A549 treated with DMSO at 1 μM for 4 hours (cell line): ENCODE results near the gene FAM216A. TPM values are rescaled to one million over a fixed set of nuclear protein-coding genes. Genes with fewer than 3 reads are reported as not detected.

Experiments
- total RNA-seq: library from RNA; stranded (reverse); fragments of 200-300 nt; extraction: Qiagen RNA extraction; gene quantifications from 5 replicates; pipeline ENCODE4 v1.2.3, GENCODE V29; 2022; ENCODE audit warnings: low read depth

Gene FAM216A, protein sequence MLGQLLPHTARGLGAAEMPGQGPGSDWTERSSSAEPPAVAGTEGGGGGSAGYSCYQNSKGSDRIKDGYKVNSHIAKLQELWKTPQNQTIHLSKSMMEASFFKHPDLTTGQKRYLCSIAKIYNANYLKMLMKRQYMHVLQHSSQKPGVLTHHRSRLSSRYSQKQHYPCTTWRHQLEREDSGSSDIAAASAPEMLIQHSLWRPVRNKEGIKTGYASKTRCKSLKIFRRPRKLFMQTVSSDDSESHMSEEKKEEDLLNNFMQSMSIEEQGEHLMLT
- 16.4 to 23.2 TPM (median 20.8 TPM) in 5 replicates for total RNA-seq

DNA sequence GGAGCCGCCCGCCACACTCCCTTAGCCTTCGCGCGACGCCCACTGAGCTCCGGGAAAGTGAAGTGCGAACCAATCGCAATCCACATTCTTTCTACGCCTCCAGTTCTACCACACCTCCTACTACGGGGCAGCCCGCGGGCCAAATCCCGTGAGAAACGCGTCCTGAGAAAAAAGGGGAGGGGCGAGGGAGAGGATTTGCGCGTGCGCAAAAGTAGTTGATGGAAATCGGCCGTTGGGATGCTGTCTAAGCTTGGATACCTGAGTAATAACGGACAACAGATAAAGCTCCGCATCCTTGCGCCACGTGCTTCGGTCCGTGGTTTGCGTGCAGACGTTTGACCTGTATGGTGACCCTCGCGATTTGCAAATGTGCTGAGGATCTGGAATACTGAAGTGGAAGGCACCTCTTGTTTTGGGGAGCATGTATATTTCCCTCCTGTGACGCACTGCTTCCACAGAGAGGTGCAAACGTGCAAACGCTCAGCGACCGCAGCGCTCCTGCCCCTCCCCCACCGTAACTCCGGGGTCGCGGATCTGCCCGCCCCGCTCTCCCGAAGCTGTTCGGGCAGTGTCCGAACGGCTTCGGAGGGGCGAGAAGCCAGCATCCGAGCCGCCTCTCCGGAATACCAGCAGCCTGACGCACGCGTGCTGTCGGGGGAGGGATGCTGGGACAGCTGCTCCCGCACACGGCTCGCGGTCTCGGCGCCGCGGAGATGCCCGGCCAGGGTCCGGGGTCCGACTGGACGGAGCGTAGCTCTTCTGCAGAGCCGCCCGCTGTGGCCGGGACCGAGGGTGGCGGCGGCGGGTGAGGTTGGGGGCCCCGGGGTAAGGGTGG lies at the start of gene FAM216A, which contains the start of gene GPN3:
TSS of gene FAM216A (plus strand) at position 632 of the 835 bp plus-strand sequence. CDS start at position 663, 31 bp downstream.
TSS of gene GPN3 (minus strand) at position 44 of the 835 bp plus-strand sequence. CDS start 54 bp downstream, outside the sequence.

DNA sequence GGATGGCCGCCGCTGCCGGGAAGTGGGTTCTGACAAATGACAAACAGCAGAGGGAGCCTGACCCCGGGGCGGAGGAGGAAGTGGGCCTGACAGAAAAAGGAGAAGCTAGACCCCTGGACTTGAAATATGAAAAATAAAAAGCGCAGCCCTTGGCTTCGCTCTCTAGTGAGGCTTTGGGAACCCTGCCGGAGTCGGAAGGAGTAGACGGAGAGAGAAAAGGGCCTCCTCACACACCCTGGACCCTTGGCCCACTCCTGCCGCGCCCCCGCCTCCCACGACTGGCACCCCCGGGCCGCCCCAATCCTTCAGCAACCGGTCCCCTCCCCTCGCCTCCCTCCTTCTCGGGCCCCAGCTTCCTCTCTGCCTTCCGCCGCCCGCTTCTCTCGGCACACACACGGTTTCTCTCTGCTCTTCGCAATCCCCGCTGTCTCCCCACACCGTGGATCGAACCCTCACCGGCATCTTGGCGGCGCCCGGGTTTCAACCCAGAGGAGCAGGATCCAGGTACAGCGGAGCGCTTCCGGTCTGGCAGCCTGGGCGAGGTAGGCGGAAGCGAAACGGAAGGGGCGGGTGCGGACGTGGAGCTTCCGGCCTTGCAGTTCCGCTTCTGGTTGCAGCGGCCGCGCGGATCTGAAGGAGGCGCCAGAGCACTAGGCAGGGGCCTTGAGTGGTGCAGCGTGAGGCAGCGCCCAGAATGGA lies 18.7 kb upstream of the FAM216A start, which contains the start of gene ARPC3:
TSS of gene ARPC3 (minus strand) at position 539 of the 699 bp plus-strand sequence. CDS start at position 462, 77 bp downstream.

DNA sequence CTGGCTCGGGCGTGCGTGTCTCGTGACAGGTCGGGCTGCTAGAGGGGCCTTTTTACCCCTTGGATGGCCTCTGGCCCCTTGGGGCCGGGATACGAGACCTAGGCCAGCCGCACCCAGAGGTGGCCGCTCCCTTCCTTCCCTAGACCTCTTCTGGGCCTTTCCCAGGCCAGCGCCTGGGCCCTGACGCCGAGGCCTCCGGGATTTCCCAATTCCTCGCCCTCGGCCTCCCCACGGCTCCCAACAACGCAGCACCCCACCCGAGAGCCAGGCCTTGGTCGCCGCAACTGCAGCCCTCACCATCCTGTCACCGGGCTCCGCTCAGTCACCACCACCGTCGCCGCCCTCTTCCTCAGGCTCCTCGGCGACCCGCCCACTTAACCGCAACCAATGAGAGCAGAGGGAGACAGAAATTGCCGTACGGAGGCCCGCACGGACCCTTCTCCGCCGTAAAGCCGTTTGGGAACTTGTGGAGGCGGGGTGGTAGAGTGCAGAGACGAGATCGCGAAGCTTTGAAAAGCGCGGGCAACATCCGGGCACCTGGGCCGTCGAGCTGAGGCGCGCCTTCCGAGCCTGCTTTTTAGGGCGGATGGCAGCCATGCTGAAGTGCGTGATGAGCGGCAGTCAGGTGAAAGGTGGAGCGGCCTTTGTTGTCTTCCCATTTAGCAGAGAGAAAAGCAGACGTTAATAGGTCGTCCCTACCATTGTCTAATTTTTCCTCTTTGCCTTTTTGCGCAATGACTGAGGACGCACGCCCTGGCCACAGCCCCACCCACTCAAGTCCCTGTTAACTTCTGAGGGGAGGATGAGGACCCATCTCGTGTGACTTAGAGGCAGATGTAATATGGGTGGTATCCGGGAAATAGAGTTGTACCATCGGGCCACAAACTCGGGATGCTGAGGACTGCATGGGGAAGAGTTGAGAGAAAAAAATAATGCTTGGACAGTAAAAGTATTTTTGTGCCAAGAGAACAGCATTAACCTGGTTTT lies 33.4 kb downstream of the FAM216A start, which contains the start of the genes RAD9B and VPS29:
TSS of gene RAD9B (plus strand) at position 580 of the 987 bp plus-strand sequence. CDS start at position 587, 7 bp downstream.
TSS of gene VPS29 (minus strand) at position 360 of the 987 bp plus-strand sequence. CDS start at position 300, 60 bp downstream.

Other genes with a start within 250 kb of the FAM216A start
- 298 to 377 TPM (median 359 TPM) in 5 replicates for gene ATP2A2, start 187.6 kb upstream of the FAM216A start, total RNA-seq
- gene ANAPC7, start 65.1 kb upstream of the FAM216A start, total RNA-seq, result 52.1 to 59.3 TPM (median 58.1 TPM) in 5 replicates
- 418 to 687 TPM (median 460 TPM) in 5 replicates for gene ARPC3, start 18.5 kb upstream of the FAM216A start, total RNA-seq
- 23.9 to 37.1 TPM (median 35.0 TPM) in 5 replicates for gene GPN3, start 588 bp upstream of the FAM216A start, total RNA-seq
- gene VPS29, start 33.3 kb downstream of the FAM216A start, total RNA-seq, result 135 to 153 TPM (median 148 TPM) in 5 replicates
- gene RAD9B, start 33.5 kb downstream of the FAM216A start, total RNA-seq, result 0.08 to 0.46 TPM (median 0.20 TPM) in 5 replicates
- gene PPTC7, start 114.5 kb downstream of the FAM216A start, total RNA-seq, result 18.0 to 25.2 TPM (median 22.3 TPM) in 5 replicates
- gene TCTN1, start 145.3 kb downstream of the FAM216A start, total RNA-seq, result 25.4 to 38.2 TPM (median 32.2 TPM) in 5 replicates
- 0.48 to 0.81 TPM (median 0.62 TPM) in 5 replicates for gene HVCN1, start 220.3 kb downstream of the FAM216A start, total RNA-seq